GM23338 (cell line): ENCODE measurements around the gene C1orf146. TPM values are rescaled to one million over a fixed set of nuclear protein-coding genes. Genes with fewer than 3 reads are reported as not detected.

Experiments
- ATAC-seq: fragments of 200-7000 bp; cut with Tn5 transposase; 3 replicates; pipeline ENCODE4 v1.9.1; 2020
- DNase-seq: peaks from one replicate; pipeline ENCODE4 v3.0.0-alpha.2; 2015; ENCODE audit warnings: low spot score
- H2AFZ ChIP-seq: fragments of 200-600 bp; sonication (generic); 2 replicates; pipeline ENCODE4 v1.8.0; 2016; ENCODE audit warnings: antibody characterized with exemption, mild to moderate bottlenecking, moderate library complexity
- H3F3A ChIP-seq: fragments of 200-600 bp; sonication (generic); replicated peaks from 2 replicates; pipeline ENCODE4 v1.8.0; 2017; ENCODE audit warnings: antibody characterized with exemption, mixed run types, low read depth
- H3K27ac ChIP-seq: fragments of 200-600 bp; sonication (generic); 2 replicates; pipeline ENCODE4 v1.6.1; 2016; ENCODE audit warnings: low read depth
- H3K27me3 ChIP-seq: fragments of 200-600 bp; sonication (generic); 2 replicates; pipeline ENCODE4 v1.8.0; 2016; ENCODE audit warnings: mild to moderate bottlenecking, mixed run types, moderate library complexity; ENCODE audit not compliant: insufficient read depth
- H3K36me3 ChIP-seq: fragments of 200-600 bp; sonication (generic); 2 replicates; pipeline ENCODE4 v1.8.0; 2016; ENCODE audit warnings: mild to moderate bottlenecking; ENCODE audit not compliant: insufficient read depth
- H3K4me1 ChIP-seq: fragments of 200-600 bp; sonication (generic); 2 replicates; pipeline ENCODE4 v1.8.0; 2016; ENCODE audit warnings: mild to moderate bottlenecking, moderate library complexity; ENCODE audit not compliant: insufficient read depth
- H3K4me2 ChIP-seq: fragments of 200-600 bp; sonication (generic); 2 replicates; pipeline ENCODE4 v1.7.1; 2017; ENCODE audit warnings: mixed run types
- H3K4me3 ChIP-seq: fragments of 200-600 bp; sonication (generic); 2 replicates; pipeline ENCODE4 v1.6.1; 2016; ENCODE audit warnings: mixed run types
- H3K79me2 ChIP-seq: fragments of 200-600 bp; sonication (generic); replicated peaks from 2 replicates; pipeline ENCODE4 v1.8.0; 2017; ENCODE audit warnings: mild to moderate bottlenecking; ENCODE audit not compliant: insufficient read depth
- H3K9me2 ChIP-seq: fragments of 200-600 bp; sonication (generic); 2 replicates; pipeline ENCODE4 v1.8.0; 2017; ENCODE audit not compliant: insufficient read depth
- H4K20me1 ChIP-seq: fragments of 200-600 bp; sonication (generic); replicated peaks from 2 replicates; pipeline ENCODE4 v1.8.0; 2017; ENCODE audit warnings: mild to moderate bottlenecking; ENCODE audit not compliant: insufficient read depth
- H3K27ac Mint-ChIP-seq: 2 replicates; pipeline ENCODE4 v1.8.0; 2020; ENCODE audit warnings: inconsistent platforms, mild to moderate bottlenecking, moderate library complexity, mixed read lengths
- H3K27me3 Mint-ChIP-seq: 3 replicates; pipeline ENCODE4 v1.8.0; 2022; ENCODE audit warnings: low read depth, mild to moderate bottlenecking, moderate library complexity, mixed read lengths, inconsistent platforms; ENCODE audit not compliant: insufficient read depth, poor library complexity
- H3K36me3 Mint-ChIP-seq: 3 replicates; pipeline ENCODE4 v1.8.0; 2021; ENCODE audit warnings: low read depth, mild to moderate bottlenecking, inconsistent platforms, moderate library complexity, mixed read lengths
- H3K4me1 Mint-ChIP-seq: 3 replicates; pipeline ENCODE4 v1.8.0; 2020; ENCODE audit warnings: mild to moderate bottlenecking, inconsistent platforms, mixed read lengths
- H3K4me3 Mint-ChIP-seq: 3 replicates; pipeline ENCODE4 v1.8.0; 2021; ENCODE audit warnings: moderate library complexity, mild to moderate bottlenecking, inconsistent platforms, mixed read lengths
- H3K9me3 Mint-ChIP-seq: 3 replicates; pipeline ENCODE4 v1.8.0; 2020; ENCODE audit warnings: moderate library complexity, mild to moderate bottlenecking, inconsistent platforms, mixed read lengths
- JUNB ChIP-seq: IDR thresholded peaks from one replicate; pipeline ENCODE4 v1.6.1; 2016; ENCODE audit warnings: antibody characterized with exemption; ENCODE audit not compliant: unreplicated experiment
- NANOG ChIP-seq: IDR thresholded peaks from 2 replicates; pipeline ENCODE4 v1.6.1; 2016; ENCODE audit warnings: antibody characterized with exemption, borderline replicate concordance
- POLR2AphosphoS5 ChIP-seq: IDR thresholded peaks from 2 replicates; pipeline ENCODE4 v1.6.1; 2016; ENCODE audit warnings: antibody characterized with exemption, low read depth
- STAT1 ChIP-seq: IDR thresholded peaks from one replicate; pipeline ENCODE4 v1.6.1; 2016; ENCODE audit warnings: antibody characterized with exemption; ENCODE audit not compliant: unreplicated experiment
- ZNF114 ChIP-seq: fragments of 250-450 bp; sonication (Bioruptor Pico); IDR thresholded peaks from 2 replicates; pipeline ENCODE4 v1.5.0; 2020; ENCODE audit warnings: mild to moderate bottlenecking, moderate library complexity
- ZNF331 ChIP-seq: fragments of 250-450 bp; sonication (Bioruptor Pico); IDR thresholded peaks from 2 replicates; pipeline ENCODE4 v1.5.0; 2020; ENCODE audit warnings: low read depth, mild to moderate bottlenecking, moderate library complexity
- polyA plus RNA-seq: library from polyadenylated mRNA; unstranded; fragments of >200 nt; fragmentation: Nextera tagmentation; extraction: Ambion mirVana; gene quantifications from 2 replicates; pipeline ENCODE4 v1.2.1, GENCODE V29; 2016
- total RNA-seq: library from RNA; depleted of rRNA; stranded (reverse); fragments of >200 nt; shearing (Covaris generic); gene quantifications from 2 replicates; pipeline ENCODE4 v1.2.3, GENCODE V29; 2014
- TF ChIP-seq, protein P1 (sequence below): IDR thresholded peaks from one replicate; pipeline ENCODE4 v1.6.1; 2018; ENCODE audit warnings: antibody characterized with exemption; ENCODE audit not compliant: unreplicated experiment
- TF ChIP-seq, protein P2 (sequence below), 2 experiments: fragments of 200-600 bp in 1 of 2; sonication (generic) in 1 of 2; conservative IDR thresholded peaks; 2 replicates each; pipeline versions ENCODE4 v1.5.1 to v1.6.1; 2016 to 2017; ENCODE audit warnings: antibody characterized with exemption in 2 of 2, low read depth in 2 of 2, mild to moderate bottlenecking in 2 of 2, moderate library complexity in 1 of 2
- TF ChIP-seq, protein P3 (sequence below): IDR thresholded peaks from 2 replicates; pipeline ENCODE4 v1.6.1; 2016; ENCODE audit warnings: antibody characterized with exemption

The C1orf146 gene
- total and polyA plus RNA-seq, 2 experiments from 2014 or later = not detected

GRCh38 chr1:92184632-92185031 is 33.1 kb upstream of the C1orf146 start:
- H2AFZ ChIP-seq = no peak overlapping the region
- H3K4me1 Mint-ChIP-seq = peaks cover 14% of the 10 kb centered on the region
- H3K9me2 ChIP-seq = no peaks in the 10 kb centered on the region
- peak; percentile 27 for DNase-seq
- TF ChIP-seq JUNB (no peak), NANOG (no peak), POLR2AphosphoS5 (no peak), ZNF331 (CRISPR knock-in tag) (no peak), STAT1 (no peak), ZNF114 (CRISPR knock-in tag) (no peak)
- TF ChIP-seq, protein P1, sequence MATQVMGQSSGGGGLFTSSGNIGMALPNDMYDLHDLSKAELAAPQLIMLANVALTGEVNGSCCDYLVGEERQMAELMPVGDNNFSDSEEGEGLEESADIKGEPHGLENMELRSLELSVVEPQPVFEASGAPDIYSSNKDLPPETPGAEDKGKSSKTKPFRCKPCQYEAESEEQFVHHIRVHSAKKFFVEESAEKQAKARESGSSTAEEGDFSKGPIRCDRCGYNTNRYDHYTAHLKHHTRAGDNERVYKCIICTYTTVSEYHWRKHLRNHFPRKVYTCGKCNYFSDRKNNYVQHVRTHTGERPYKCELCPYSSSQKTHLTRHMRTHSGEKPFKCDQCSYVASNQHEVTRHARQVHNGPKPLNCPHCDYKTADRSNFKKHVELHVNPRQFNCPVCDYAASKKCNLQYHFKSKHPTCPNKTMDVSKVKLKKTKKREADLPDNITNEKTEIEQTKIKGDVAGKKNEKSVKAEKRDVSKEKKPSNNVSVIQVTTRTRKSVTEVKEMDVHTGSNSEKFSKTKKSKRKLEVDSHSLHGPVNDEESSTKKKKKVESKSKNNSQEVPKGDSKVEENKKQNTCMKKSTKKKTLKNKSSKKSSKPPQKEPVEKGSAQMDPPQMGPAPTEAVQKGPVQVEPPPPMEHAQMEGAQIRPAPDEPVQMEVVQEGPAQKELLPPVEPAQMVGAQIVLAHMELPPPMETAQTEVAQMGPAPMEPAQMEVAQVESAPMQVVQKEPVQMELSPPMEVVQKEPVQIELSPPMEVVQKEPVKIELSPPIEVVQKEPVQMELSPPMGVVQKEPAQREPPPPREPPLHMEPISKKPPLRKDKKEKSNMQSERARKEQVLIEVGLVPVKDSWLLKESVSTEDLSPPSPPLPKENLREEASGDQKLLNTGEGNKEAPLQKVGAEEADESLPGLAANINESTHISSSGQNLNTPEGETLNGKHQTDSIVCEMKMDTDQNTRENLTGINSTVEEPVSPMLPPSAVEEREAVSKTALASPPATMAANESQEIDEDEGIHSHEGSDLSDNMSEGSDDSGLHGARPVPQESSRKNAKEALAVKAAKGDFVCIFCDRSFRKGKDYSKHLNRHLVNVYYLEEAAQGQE = no peak
- TF ChIP-seq, protein P2, sequence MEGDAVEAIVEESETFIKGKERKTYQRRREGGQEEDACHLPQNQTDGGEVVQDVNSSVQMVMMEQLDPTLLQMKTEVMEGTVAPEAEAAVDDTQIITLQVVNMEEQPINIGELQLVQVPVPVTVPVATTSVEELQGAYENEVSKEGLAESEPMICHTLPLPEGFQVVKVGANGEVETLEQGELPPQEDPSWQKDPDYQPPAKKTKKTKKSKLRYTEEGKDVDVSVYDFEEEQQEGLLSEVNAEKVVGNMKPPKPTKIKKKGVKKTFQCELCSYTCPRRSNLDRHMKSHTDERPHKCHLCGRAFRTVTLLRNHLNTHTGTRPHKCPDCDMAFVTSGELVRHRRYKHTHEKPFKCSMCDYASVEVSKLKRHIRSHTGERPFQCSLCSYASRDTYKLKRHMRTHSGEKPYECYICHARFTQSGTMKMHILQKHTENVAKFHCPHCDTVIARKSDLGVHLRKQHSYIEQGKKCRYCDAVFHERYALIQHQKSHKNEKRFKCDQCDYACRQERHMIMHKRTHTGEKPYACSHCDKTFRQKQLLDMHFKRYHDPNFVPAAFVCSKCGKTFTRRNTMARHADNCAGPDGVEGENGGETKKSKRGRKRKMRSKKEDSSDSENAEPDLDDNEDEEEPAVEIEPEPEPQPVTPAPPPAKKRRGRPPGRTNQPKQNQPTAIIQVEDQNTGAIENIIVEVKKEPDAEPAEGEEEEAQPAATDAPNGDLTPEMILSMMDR (conservative IDR thresholded peaks at IDR 0.05; ENCODE audit: low read depth in 2 of 2) = no peak
- no peaks in the 10 kb centered on the region for H3K79me2 ChIP-seq
- no peaks in the 10 kb centered on the region for H3K36me3 ChIP-seq
- peaks cover 4% of the 10 kb centered on the region; the same call in 1 of the 2 replicates for H3K4me1 ChIP-seq
- no peak overlapping the region for H3K4me2 ChIP-seq
- ATAC-seq = no peak
- no peaks in the 10 kb centered on the region for H3K27me3 ChIP-seq
- H3K27ac ChIP-seq = no peak overlapping the region
- no peak overlapping the region for H3K4me3 Mint-ChIP-seq
- H3F3A ChIP-seq = no peaks in the 10 kb centered on the region
- no peaks in the 10 kb centered on the region for H4K20me1 ChIP-seq
- H3K9me3 Mint-ChIP-seq = no peaks in the 10 kb centered on the region
- H3K27me3 Mint-ChIP-seq = no peaks in the 10 kb centered on the region
- no peak overlapping the region for H3K4me3 ChIP-seq
- H3K27ac Mint-ChIP-seq = peak overlapping the region; percentile 21
- H3K36me3 Mint-ChIP-seq = no peaks in the 10 kb centered on the region

GRCh38 chr1:92186081-92186480 is 31.6 kb upstream of the C1orf146 start:
- Histone ChIP-seq H4K20me1 (no peaks in the 10 kb centered on the region), H3K36me3 (no peaks in the 10 kb centered on the region), H3K4me2 (no peak overlapping the region), H3K27ac (no peak overlapping the region), H3K79me2 (no peaks in the 10 kb centered on the region), H3K4me3 (no peak overlapping the region), H3K4me1 (peaks cover 11% of the 10 kb centered on the region; the same call in 1 of the 2 replicates), H3K27me3 (no peaks in the 10 kb centered on the region), H3K9me2 (no peaks in the 10 kb centered on the region), H3F3A (no peaks in the 10 kb centered on the region), H2AFZ (no peak overlapping the region)
- DNase-seq = no peak
- H3K4me1 Mint-ChIP-seq = peaks cover 21% of the 10 kb centered on the region
- TF ChIP-seq, protein P3, sequence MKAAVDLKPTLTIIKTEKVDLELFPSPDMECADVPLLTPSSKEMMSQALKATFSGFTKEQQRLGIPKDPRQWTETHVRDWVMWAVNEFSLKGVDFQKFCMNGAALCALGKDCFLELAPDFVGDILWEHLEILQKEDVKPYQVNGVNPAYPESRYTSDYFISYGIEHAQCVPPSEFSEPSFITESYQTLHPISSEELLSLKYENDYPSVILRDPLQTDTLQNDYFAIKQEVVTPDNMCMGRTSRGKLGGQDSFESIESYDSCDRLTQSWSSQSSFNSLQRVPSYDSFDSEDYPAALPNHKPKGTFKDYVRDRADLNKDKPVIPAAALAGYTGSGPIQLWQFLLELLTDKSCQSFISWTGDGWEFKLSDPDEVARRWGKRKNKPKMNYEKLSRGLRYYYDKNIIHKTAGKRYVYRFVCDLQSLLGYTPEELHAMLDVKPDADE = no peak
- H3K4me3 Mint-ChIP-seq = no peak overlapping the region
- no peak for ATAC-seq
- no peaks in the 10 kb centered on the region for H3K36me3 Mint-ChIP-seq
- no peaks in the 10 kb centered on the region for H3K9me3 Mint-ChIP-seq
- no peaks in the 10 kb centered on the region for H3K27me3 Mint-ChIP-seq
- no peak overlapping the region for H3K27ac Mint-ChIP-seq
